Measurements from ENCODE around the gene FOXK2. TPM values are rescaled to one million over a fixed set of nuclear protein-coding genes. Genes with fewer than 3 reads are reported as not detected.

Gene FOXK2
- total RNA-seq, 1 donor from 2014 or later = 88.3 TPM

DNA sequence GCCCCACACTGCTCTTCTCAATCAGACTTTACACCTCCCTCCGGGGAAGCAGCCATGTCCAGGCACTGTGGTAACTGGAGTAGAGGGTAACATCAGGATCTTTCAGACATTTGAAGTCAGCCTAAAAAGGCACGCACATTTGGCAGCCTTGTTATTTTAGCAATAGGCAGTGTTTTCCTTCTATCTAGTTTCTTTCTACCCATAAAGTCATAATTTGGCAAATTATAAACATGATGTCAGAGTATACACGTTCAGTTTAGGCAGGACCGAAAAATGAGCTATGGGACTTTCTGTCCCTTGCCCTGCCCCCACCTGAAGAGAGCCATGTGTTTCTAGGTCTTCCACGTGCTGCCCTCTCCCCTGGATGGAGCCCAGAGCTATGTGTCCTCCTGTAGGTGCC lies 39.9 kb upstream of the FOXK2 start:
- H3K36me3 Mint-ChIP-seq = peaks cover 32% of the 10 kb centered on the region
- TF ChIP-seq, protein P1, sequence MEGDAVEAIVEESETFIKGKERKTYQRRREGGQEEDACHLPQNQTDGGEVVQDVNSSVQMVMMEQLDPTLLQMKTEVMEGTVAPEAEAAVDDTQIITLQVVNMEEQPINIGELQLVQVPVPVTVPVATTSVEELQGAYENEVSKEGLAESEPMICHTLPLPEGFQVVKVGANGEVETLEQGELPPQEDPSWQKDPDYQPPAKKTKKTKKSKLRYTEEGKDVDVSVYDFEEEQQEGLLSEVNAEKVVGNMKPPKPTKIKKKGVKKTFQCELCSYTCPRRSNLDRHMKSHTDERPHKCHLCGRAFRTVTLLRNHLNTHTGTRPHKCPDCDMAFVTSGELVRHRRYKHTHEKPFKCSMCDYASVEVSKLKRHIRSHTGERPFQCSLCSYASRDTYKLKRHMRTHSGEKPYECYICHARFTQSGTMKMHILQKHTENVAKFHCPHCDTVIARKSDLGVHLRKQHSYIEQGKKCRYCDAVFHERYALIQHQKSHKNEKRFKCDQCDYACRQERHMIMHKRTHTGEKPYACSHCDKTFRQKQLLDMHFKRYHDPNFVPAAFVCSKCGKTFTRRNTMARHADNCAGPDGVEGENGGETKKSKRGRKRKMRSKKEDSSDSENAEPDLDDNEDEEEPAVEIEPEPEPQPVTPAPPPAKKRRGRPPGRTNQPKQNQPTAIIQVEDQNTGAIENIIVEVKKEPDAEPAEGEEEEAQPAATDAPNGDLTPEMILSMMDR (IDR thresholded peaks at IDR 0.05; ENCODE audit: unreplicated experiment) = no peak
- H3K4me3 Mint-ChIP-seq = no peak overlapping the region
- no peaks in the 10 kb centered on the region for H3K9me3 Mint-ChIP-seq
- no peaks in the 10 kb centered on the region for H3K4me1 Mint-ChIP-seq
- no peak for DNase-seq (ENCODE audit: low spot score in 2 of 2, unreplicated experiment in 2 of 2)
- no peak overlapping the region for H3K27ac Mint-ChIP-seq
- H3K27me3 Mint-ChIP-seq (ENCODE audit: low read depth) = no peaks in the 10 kb centered on the region

DNA sequence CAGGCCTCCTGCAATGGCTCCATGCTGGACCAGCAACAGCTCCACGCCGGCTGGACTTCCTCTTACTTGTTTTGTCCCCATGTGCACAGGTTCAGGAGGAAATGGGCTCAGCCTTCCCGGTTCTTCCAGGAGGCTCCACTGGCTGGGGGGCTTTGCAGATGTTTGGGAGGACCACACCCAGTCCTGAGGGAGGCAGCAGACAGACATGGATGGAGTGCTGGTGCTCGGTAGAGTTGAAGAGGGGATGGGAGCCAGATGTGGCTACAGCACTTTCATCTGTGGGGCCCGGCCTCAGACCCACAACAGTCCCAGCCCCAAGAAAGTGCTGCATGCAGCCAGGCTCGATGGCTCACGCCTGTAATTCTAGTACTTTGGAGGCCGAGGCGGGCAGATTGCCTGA lies 39.2 kb upstream of the FOXK2 start:
- Mint-ChIP-seq H3K27me3 (ENCODE audit: low read depth) (no peaks in the 10 kb centered on the region), H3K27ac (no peak overlapping the region), H3K4me1 (no peaks in the 10 kb centered on the region), H3K4me3 (no peak overlapping the region), H3K36me3 (peaks cover 37% of the 10 kb centered on the region), H3K9me3 (no peaks in the 10 kb centered on the region)
- TF ChIP-seq, protein P1 (IDR thresholded peaks at IDR 0.05; ENCODE audit: unreplicated experiment) = no peak
- DNase-seq (ENCODE audit: low spot score in 2 of 2, unreplicated experiment in 2 of 2) = no peak

DNA sequence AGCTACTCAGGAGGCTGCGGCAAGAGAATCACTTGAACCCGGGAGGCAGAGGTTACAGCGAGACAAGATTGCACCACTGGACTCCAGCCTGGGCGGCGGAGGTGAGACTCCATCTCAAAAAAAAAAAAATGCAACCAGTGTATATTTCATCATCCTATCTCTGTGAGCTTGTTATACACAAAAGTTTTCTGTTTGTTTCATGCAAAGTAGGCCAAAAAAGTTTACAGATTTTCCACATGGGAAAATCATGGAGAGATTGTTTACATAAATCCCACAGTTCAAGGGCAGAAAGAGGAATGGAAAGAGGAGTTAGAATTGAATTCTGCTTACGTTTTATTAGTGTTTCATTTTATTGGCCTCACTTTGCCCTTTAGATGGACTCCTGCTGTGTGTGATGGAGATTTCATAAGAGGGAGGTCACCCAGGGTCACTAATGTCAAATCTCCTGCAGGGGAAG lies 36.3 kb upstream of the FOXK2 start:
- H3K36me3 Mint-ChIP-seq = peaks cover 50% of the 10 kb centered on the region
- no peak for DNase-seq (ENCODE audit: low spot score in 2 of 2, unreplicated experiment in 2 of 2)
- no peaks in the 10 kb centered on the region for H3K27me3 Mint-ChIP-seq (ENCODE audit: low read depth)
- H3K4me1 Mint-ChIP-seq = no peaks in the 10 kb centered on the region
- TF ChIP-seq, protein P1 (IDR thresholded peaks at IDR 0.05; ENCODE audit: unreplicated experiment) = no peak
- no peak overlapping the region for H3K27ac Mint-ChIP-seq
- H3K4me3 Mint-ChIP-seq = no peak overlapping the region
- H3K9me3 Mint-ChIP-seq = no peaks in the 10 kb centered on the region

DNA sequence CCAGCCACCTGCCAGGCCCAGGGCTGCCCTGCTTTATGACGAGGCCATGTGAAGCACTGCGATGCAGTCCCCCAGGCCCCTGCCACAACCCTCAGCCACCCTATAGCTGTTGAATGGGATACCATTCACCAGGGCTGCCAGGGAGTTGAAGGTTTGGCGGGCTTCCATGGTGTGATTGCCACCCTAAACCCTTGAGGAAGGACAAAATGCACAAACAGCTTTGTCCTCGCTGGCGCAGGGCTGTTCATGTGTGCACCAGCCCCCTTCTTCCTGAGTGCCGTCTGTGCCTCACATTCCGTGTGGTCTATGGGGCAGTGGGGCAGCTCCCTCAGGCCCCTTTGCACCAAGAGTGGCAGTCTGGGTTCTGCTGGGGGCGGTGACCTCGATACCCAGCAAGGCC lies 35.7 kb upstream of the FOXK2 start:
- TF ChIP-seq, protein P1 (IDR thresholded peaks at IDR 0.05; ENCODE audit: unreplicated experiment) = no peak
- H3K36me3 Mint-ChIP-seq = peaks cover 53% of the 10 kb centered on the region
- H3K4me3 Mint-ChIP-seq = no peak overlapping the region
- H3K27me3 Mint-ChIP-seq (ENCODE audit: low read depth) = no peaks in the 10 kb centered on the region
- no peak overlapping the region for H3K27ac Mint-ChIP-seq
- H3K4me1 Mint-ChIP-seq = peaks cover under 1% of the 10 kb centered on the region
- DNase-seq (ENCODE audit: low spot score in 2 of 2, unreplicated experiment in 2 of 2) = no peak
- H3K9me3 Mint-ChIP-seq = no peaks in the 10 kb centered on the region

DNA sequence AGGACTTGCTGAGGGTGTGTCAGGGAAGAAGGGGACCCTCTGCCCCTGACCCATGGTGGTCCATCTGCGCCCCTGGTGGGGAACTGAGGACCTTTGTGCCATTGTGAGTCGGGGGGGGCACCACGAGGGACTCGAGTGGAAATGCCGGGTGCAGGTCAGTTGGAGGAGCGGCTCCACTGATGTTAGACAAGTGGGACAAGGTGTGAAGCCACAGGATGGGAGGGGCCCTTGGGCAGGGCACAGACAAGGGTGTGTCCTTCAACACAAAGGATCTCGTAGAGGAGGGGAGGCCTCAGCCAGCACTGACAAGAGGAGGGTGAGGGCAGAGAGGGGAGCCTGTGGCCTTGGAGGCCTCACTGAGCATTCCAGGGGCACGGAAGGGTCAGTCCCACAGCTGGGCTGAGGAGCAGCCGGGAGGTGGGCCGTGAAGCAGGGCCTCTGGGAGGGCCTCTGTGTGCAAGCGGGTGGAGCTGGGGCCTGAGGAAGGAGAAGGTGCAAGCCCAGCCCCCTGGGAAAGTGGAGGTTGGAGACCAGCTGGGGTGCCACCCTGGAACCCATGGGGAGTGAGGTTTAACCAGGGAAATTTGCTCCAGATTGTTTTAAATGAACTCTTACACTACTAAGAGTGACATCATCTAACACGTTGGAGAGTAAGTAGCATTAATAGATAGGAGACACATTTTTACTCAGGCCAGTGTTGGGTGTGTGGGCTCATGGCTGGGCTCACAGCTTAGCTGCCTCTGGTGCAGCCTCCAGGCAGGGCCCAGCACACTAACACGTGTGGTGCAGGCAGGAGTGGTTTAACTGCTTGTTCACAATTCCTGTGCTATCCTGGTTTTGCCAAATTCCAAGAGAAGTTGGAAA lies 33.1 kb upstream of the FOXK2 start:
- Mint-ChIP-seq H3K27ac (no peak overlapping the region), H3K27me3 (ENCODE audit: low read depth) (no peaks in the 10 kb centered on the region), H3K9me3 (no peaks in the 10 kb centered on the region), H3K36me3 (peaks cover 44% of the 10 kb centered on the region), H3K4me3 (no peak overlapping the region), H3K4me1 (peaks cover 4% of the 10 kb centered on the region)
- no peak for DNase-seq (ENCODE audit: low spot score in 2 of 2, unreplicated experiment in 2 of 2)
- TF ChIP-seq, protein P1 (IDR thresholded peaks at IDR 0.05; ENCODE audit: unreplicated experiment) = no peak
